DND-41 (cell line): ENCODE measurements around the gene AKAP13.

Experiments
- ATAC-seq: fragments of 200-7000 bp; cut with Tn5 transposase; 3 replicates; pipeline ENCODE4 v1.9.1; 2021; ENCODE audit warnings: low read depth; ENCODE audit not compliant: insufficient read depth
- DNase-seq: peaks from one replicate; pipeline ENCODE4 v3.0.0-alpha.2; 2020
- H2AFZ ChIP-seq: 2 replicates; pipeline ENCODE4 v1.6.0; 2012; ENCODE audit warnings: low read depth, low read length
- H3K27ac ChIP-seq: 2 replicates; pipeline ENCODE4 v1.5.1; 2012; ENCODE audit warnings: low read length, inconsistent platforms
- H3K27me3 ChIP-seq: fragments of 200-600 bp; sonication (generic); 2 replicates; pipeline ENCODE4 v1.6.0; 2012; ENCODE audit warnings: low read length, mild to moderate bottlenecking, inconsistent platforms; ENCODE audit not compliant: insufficient read depth, poor library complexity
- H3K36me3 ChIP-seq: 2 replicates; pipeline ENCODE4 v1.5.1; 2012; ENCODE audit warnings: low read length, inconsistent platforms; ENCODE audit not compliant: insufficient read depth
- H3K4me1 ChIP-seq: 2 replicates; pipeline ENCODE4 v1.5.1; 2012; ENCODE audit warnings: mild to moderate bottlenecking, low read length; ENCODE audit not compliant: insufficient read depth
- H3K4me2 ChIP-seq: 2 replicates; pipeline ENCODE4 v1.6.0; 2012; ENCODE audit warnings: mild to moderate bottlenecking, moderate library complexity, low read length, inconsistent platforms; ENCODE audit not compliant: insufficient read depth
- H3K4me3 ChIP-seq, 2 experiments: fragments of 200-600 bp in 1 of 2; shearing (Covaris generic) in 1 of 2; 2 replicates each; pipeline ENCODE4 v1.5.1; 2012 to 2016; ENCODE audit warnings: inconsistent platforms in 2 of 2, low read length in 2 of 2, mild to moderate bottlenecking in 2 of 2, low read depth in 1 of 2, moderate library complexity in 1 of 2
- H3K79me2 ChIP-seq: 2 replicates; pipeline ENCODE4 v1.6.0; 2012; ENCODE audit warnings: low read length, inconsistent platforms; ENCODE audit not compliant: insufficient read depth
- H3K9ac ChIP-seq: 2 replicates; pipeline ENCODE4 v1.6.0; 2012; ENCODE audit warnings: low read depth, mild to moderate bottlenecking, inconsistent platforms, low read length, moderate library complexity
- H3K9me3 ChIP-seq: 2 replicates; pipeline ENCODE4 v1.5.1; 2012; ENCODE audit warnings: low read length, moderate library complexity, mild to moderate bottlenecking, inconsistent platforms; ENCODE audit not compliant: insufficient read depth, severe bottlenecking
- H4K20me1 ChIP-seq: 2 replicates; pipeline ENCODE4 v1.6.0; 2012; ENCODE audit warnings: low read length; ENCODE audit not compliant: insufficient read depth
- EZH2 ChIP-seq: IDR thresholded peaks from 3 replicates; pipeline ENCODE4 v1.6.1; 2012; ENCODE audit warnings: borderline replicate concordance, low read depth, mild to moderate bottlenecking, moderate library complexity, low read length, inconsistent platforms; ENCODE audit not compliant: severe bottlenecking
- TF ChIP-seq, protein P1 (sequence below): IDR thresholded peaks from 2 replicates; pipeline ENCODE4 v1.5.1; 2012; ENCODE audit warnings: borderline replicate concordance, low read length, moderate library complexity, mild to moderate bottlenecking; ENCODE audit not compliant: poor library complexity, severe bottlenecking; ENCODE audit errors: extremely low read depth

AKAP13 gene

DNA sequence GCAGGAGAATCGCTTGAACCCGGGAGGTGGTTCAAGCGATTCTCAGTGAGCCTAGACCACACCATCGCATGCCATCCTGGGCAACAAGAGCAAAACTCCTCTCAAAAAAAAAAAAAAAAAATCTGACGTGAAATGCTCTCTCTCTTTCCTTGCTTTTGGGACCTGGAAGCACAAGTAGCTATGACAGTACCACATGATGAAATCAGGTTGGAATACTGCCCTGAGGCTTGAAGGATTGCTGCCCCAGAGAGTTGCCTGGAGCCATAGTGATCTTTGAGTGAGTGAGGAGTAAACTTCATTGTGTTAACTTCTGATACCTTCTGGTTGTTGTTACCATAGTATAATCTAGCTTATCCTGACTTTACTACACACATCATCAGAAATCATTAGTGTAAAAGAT, 23.3 kb downstream of the AKAP13 start:
- Histone ChIP-seq H3K36me3 (no peaks in the 10 kb centered on the region), H3K4me3 (no peak overlapping the region), H3K27ac (no peak overlapping the region), H3K9ac (no peak overlapping the region), H3K9me3 (no peaks in the 10 kb centered on the region), H3K79me2 (peaks cover 23% of the 10 kb centered on the region; the same call in 1 of the 2 replicates), H2AFZ (no peak overlapping the region), H3K4me2 (no peak overlapping the region), H3K4me1 (no peaks in the 10 kb centered on the region), H3K27me3 (no peaks in the 10 kb centered on the region), H4K20me1 (peaks cover 20% of the 10 kb centered on the region)
- TF ChIP-seq, protein P1, sequence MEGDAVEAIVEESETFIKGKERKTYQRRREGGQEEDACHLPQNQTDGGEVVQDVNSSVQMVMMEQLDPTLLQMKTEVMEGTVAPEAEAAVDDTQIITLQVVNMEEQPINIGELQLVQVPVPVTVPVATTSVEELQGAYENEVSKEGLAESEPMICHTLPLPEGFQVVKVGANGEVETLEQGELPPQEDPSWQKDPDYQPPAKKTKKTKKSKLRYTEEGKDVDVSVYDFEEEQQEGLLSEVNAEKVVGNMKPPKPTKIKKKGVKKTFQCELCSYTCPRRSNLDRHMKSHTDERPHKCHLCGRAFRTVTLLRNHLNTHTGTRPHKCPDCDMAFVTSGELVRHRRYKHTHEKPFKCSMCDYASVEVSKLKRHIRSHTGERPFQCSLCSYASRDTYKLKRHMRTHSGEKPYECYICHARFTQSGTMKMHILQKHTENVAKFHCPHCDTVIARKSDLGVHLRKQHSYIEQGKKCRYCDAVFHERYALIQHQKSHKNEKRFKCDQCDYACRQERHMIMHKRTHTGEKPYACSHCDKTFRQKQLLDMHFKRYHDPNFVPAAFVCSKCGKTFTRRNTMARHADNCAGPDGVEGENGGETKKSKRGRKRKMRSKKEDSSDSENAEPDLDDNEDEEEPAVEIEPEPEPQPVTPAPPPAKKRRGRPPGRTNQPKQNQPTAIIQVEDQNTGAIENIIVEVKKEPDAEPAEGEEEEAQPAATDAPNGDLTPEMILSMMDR: no peak
- TF ChIP-seq EZH2: no peak
- ATAC-seq (no peak), DNase-seq (no peak)

DNA sequence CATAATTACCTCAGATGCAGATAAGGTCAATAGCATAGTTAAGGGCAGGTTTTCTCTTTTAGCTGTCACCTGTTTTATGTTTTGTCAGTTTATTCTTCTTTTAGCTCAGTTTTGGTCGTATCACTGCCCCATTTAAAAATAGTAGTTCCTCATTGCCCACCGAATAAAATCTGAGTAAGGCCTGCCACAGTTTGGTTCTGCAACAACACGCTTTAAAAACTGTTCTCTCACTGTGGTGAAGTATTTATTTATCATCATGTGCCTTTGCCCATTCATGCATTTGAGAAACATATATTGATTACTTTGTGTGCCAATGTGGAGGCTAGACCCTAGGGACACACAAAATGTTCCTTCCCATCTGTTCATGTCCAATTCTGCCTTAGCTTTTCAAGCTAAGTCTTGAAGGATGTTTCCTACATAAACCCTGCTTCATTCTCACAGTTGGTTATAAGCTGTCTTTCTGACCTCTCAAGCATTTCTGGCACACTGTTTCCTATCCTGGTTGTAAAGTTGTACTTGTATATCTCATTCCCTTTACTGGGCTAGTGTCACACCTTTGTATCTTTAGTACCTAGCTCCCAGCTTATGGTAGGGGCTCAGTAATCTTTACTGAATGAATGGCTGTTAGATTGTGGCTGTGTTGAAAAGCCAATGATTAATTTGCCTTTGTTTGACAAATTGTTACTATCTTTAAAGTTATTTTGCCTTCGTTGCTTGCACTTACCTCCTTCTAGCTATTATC, 23.9 kb downstream of the AKAP13 start:
- H2AFZ ChIP-seq: no peak overlapping the region
- H3K9me3 ChIP-seq: no peaks in the 10 kb centered on the region
- no peak overlapping the region for H3K9ac ChIP-seq
- H3K27ac ChIP-seq: no peak overlapping the region
- H3K4me2 ChIP-seq: no peak overlapping the region
- no peaks in the 10 kb centered on the region for H3K4me1 ChIP-seq
- no peaks in the 10 kb centered on the region for H3K36me3 ChIP-seq
- ATAC-seq: no peak
- no peaks in the 10 kb centered on the region for H3K27me3 ChIP-seq
- H3K4me3 ChIP-seq: no peak overlapping the region
- H4K20me1 ChIP-seq: peaks cover 20% of the 10 kb centered on the region
- TF ChIP-seq EZH2: no peak
- TF ChIP-seq, protein P1: no peak
- peaks cover 21% of the 10 kb centered on the region; the same call in 1 of the 2 replicates for H3K79me2 ChIP-seq
- no peak for DNase-seq

DNA sequence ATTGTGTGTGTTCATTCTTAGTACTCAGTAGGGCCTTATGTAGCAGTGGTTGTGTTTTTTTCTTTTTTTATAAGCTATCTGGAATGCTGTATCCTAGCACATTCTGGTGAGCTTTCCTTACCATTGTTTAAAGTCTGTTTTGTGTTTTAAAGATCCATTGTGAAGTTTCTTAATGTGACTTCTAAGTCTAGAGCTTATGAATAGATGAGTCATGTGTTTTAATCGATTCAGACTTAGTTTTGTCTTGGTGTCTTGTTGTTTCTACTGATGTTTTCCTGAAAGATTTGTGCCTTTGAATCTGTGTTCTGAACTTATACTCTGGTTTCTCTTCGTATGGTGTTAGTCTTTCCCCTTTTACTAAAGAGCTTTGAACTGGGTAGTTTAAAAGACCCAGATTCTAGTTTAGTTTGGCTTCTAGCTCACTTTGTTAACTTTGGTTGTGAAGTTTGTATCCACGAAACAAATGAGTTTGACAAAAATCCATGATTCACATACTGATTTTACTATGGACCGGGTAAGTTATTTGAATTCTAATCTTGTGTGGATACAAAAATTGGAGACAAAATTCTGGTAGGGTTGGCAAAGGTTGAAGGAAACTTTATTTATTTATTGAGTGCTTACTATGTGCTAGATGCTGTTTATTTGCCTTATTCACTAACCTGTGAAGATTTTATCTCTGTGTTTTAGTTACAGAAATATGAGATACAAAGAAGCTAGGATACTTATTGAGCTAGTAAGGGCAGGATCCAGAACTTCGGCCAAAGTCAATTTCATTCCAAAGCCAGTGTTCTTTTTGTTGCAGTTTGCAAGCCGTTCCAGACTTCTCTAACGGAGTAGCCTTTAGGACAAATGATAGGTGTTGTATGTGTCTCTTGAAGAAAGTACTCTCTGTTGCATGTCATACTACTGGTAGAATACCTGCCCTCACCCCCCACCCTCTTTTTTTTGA, 24.8 kb downstream of the AKAP13 start:
- Histone ChIP-seq H3K4me1 (no peaks in the 10 kb centered on the region), H3K9ac (no peak overlapping the region), H2AFZ (no peak overlapping the region), H3K4me3 (no peak overlapping the region), H3K36me3 (no peaks in the 10 kb centered on the region), H3K27me3 (no peaks in the 10 kb centered on the region), H3K4me2 (no peak overlapping the region), H3K79me2 (peaks cover 21% of the 10 kb centered on the region; the same call in 1 of the 2 replicates), H3K27ac (no peak overlapping the region), H3K9me3 (no peaks in the 10 kb centered on the region), H4K20me1 (peaks cover 20% of the 10 kb centered on the region)
- DNase-seq (no peak), ATAC-seq (no peak)
- TF ChIP-seq EZH2: no peak
- TF ChIP-seq, protein P1: no peak
